NK-92 (cell line): ENCODE data around the gene DYNC1LI2.
"Not testable (repeated sequence)": the region's sequence is repeated elsewhere in the genome, so short reads cannot be mapped to it uniquely, and the experiment has no call there.

Experiments
- DNase-seq: peaks from one replicate; lab custom pipeline; 2025; ENCODE audit not compliant: unreplicated experiment; lab: John Stamatoyannopoulos, UW

Gene DYNC1LI2

DNA sequence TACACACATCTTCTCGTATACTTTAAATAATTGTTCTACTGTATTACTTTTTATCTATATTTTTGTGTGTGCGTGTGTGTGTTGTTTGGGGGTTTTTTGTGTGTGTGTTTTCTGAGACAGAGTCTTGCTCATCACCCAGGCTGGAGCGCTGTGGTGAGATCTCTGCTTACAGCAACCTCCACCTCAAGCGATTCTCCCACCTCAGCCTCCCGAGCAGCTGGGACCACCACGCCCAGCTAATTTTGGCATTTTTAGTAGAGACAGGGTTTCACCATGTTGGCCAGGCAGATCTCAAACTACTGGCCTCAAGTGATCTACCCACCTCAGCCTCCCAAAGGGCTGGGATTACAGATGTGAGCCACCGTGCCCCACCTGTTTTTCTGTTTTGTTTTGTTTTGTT, 53.4 kb downstream of the DYNC1LI2 start:
- DNase-seq: no peak

DNA sequence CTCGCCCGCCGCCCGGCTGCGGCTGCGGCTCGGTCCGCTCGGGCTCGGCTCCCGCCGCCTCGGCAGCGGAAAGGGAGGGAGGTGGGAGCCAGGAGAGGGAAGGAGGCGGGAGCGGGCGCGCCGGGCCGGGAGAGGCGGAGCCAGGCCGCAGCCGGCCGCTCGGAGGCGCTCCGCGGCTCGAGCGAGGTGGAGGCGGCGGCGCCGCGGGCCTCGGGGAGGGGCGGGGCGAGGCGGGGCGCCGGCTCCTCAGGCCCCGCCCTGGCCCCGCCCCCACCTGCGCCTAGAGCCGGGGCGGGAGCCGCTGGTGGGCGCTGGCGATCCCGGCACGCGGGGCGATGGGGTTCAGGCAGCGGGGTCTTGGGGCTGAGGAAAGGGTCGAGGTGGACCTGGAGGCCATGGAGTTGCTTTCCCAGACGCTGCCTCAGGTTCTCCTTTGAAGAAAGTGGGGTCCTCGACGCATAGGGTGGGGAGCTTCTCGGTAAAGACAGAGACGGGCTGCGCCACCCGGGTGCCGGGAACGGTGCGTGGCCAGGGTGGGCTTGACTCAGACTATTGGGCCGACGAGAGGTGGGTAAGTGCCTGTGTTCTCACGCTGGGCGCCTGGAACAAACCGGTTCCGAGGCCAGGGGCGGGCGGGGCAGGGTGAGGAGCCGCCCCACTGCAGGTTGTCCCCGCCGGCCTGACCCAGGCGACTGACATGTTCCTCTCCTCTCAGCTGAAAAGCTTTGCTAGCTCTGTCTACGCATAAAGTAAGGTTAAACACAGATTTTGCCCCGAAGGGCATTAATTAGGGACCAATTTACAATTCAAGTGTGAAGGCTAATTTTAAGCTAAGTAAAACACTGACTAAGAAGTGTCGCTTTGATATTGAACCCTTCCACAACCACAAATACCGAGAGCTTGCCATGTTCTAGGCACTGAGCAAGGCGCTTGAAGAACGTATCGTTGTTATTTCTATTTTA, 54.5 kb downstream of the DYNC1LI2 start, which contains the start of gene CMTM4:
Gene CMTM4 (minus strand): TSS at position 75 of the 962 bp plus-strand sequence. CDS start 218 bp downstream, outside the sequence.
- DNase-seq: no peak

DNA sequence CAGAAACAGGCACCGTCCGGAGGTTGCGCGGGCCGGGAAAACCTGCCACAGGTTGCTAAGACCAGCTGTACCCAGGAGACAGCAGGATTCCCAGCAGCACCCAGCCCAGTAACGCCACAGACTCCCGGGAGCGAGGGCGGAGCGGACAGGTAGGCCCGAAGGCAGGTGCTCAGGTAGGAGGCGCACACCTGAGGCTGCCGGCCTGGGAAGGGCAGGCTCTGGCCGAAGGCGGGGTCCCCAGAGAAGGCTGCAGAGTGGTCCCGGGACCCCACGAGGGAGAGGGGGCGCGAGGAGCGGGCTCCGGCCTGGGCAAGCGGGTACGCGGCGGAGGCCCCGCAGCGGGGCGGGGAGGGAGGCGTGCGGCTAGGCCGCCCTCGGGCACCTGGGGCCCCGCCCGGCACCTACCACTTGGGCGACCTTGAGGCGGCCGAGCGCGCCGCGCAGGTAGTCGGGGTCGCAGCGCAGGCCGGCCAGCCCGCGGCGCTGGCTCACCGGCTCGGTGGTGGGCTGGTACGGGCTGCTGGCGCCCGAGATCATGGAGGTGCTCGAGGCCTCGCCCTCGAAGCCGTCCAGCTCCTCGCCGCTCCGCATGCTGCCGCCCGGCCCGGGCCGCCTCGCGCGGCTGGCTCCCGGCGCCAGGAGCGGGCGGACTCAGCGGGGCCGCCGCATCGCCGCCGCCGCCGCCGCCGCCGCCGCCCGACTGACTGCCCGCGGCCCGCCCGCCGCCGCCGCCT, 55.3 kb downstream of the DYNC1LI2 start:
- no peak for DNase-seq

DNA sequence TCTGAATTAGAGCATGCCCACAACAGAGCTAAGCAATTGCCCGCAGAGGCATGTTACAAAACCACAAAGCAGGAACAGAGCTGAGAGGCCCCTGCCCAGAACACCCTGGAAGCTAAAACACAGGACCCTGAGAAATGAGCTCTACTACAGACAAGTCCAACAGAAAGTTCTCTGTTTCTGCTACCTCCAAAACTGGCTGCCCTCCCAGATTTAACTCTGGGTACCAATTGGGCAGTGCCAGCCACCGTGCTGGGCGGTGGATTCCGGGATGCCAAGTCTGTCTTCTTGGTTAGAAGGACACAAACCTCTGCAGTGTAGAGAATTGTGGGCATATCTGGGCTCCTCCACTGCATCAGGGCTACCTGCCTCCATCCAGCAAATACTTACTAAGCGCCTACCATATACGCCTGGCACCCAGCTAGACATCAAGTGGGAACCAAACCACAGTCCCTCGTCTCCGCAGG, 55.9 kb downstream of the DYNC1LI2 start:
- DNase-seq: no peak

DNA sequence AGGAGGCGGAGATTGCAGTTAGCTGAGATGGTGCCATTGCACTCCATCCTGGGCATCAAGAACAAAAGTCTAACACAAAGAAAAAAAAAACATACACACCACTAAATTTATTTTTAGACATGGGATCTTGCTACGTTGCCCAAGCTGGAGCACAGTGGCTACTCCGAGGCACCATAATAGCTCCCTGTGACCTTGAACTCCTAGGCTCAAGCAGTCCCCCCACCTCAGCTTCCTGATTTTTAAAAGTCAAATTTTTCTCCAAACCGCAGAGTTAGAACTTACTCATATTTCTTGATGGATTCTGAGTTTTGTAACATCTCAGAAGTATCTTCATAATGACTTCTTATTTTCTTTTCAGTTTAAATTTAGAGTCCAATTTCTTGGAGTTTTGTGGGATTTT, 58.3 kb downstream of the DYNC1LI2 start:
- DNase-seq: no peak

DNA sequence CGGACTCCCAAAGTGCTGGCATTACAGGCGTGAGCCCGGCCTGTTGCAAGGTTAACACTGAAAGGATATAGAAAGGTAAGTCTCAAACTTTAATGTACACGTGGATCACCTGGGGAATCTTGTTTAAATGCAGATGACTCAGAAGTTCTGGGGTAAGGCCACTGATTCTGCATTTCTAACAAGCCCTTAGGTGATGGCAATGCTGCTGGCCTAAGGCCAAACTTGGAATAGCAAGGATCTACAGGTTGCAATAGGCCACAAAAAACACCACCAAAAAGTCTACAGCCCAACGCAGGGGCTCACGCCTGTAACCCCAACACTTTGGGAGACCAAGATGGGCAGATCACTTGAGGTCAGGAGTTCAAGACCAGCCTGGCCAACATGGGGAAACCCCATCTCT, 59.1 kb downstream of the DYNC1LI2 start:
- no peak for DNase-seq

DNA sequence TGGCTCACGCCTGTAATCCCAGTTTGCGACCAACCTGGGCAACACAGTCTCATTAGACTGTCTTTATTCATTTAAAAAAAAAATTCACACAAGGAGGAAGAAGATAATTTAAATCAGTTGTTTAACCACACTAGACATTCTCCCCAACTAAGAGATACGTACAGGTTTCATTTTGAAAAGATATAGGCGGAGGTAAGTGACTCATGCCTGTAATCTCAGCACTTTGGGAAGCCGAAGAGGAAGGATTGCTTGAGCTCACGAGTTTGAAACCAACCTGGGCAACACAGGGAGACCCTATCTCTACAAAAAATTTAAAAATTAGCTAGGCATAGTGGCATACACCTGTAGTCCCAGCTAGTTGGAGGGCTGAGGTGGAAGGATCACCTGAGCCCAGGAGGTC, 60.2 kb downstream of the DYNC1LI2 start:
- no peak for DNase-seq

DNA sequence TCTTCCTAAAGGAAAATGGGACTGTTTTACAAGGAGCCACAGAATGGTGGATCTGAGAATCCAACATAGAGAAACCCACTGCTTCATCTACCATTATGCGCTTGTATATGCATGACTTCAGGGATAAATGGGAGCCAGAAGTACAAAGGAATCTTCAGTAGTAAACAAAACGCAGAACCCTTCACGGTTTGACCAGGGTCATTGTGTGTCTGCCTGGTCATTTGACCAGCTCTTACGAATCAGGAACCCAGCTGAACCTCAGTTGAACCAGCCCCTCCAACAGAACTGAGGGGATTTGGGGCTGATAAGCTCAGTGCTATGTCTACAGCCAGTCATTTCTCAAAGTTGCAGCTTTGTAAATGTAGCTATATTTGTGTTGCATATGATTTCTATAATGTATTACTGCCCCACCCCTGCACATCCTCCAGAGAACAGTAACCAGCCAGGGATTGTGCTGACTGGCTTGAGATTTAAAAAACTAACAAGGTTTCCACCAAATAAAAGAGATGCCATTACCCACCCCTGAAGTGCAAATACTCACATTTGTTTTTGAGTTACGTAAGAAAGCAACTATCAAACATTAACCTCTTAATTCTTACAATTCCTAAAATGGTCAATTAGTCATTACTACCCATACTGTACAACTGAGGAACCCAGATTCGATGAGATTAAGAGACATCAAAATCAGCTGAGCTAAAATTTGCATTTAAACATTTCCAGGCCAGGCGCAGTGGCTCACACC, 61.1 kb downstream of the DYNC1LI2 start:
- DNase-seq: no peak

DNA sequence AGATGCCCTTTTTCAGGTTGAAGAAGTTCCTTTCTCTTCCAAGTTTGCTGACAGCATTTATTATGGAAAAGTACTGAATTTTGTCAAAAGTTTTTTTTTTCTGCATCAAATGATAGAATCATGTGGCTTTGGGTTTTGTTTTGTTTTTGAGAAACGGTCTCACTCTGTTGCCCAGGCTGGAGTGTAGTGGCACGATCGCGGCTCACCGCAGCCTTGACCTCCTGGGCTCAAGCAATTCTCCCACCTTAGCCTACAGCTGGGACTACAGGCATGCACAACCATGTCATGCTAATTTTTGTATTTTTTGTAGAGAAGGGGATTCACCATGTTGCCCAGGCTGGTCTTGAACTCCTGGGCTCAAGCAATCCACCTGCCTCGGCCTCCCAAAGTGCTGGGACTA, 62.1 kb downstream of the DYNC1LI2 start:
- DNase-seq: no peak

DNA sequence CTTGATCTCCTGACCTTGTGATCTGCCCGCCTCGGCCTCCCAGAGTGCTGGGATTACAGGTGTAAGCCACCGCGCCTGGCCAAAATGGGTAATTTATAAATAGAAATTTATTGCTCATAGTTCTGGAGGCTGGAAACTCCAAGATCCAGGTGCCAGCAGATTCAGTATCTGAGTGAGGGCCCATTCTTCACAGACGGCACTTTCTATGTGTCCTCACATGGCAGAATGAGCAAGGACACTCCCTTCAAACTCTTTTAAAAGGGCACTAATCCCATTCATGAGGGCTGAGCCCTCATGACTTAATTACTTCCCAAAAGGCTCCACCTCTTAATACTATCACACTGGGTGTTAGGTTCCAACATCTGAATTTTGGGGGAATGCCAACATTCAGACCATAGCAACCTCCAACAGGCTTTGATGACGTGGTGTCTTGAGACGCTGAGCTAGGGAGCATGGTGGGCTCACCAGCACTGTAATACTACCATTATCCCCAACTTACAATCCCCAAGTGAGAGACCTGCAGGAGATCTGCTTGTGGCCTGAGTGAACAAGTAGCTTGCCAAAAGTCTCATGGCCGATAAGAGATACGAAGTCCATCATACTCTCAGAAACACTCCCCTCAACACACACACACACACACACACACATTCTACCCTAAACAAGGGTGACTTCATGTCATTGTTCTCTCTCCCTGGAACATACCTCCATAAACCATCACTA, 63.3 kb downstream of the DYNC1LI2 start:
- no peak for DNase-seq

DNA sequence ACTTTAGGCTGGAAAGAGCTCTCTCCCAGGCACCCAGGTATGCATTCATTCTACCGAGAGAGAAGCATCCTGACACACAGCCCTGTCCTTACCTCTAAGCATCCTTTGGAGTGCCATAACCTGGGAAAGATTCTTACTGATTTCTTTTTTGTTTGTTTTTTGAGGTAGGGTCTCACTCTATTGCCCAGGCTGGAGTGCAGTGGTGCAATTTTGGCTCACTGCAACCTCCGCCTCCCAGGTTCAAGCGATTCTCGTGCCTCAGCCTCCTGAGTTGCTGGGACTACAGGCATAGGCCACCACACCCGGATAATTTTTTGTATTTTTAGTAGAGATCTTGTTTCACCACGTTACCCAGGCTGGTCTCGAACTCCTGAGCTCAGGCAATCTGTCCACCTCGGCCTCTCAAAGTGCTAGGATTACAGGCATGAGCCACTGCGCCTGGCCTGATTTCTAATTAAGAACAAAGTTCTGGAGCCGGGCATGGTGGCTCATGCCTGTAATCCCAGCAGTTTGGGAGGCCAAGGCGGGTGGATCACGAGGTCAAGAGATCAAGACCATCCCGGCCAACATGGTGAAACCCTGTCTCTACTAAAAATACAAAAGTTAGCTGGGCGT, 65.8 kb downstream of the DYNC1LI2 start:
- not testable (repeated sequence) for DNase-seq

DNA sequence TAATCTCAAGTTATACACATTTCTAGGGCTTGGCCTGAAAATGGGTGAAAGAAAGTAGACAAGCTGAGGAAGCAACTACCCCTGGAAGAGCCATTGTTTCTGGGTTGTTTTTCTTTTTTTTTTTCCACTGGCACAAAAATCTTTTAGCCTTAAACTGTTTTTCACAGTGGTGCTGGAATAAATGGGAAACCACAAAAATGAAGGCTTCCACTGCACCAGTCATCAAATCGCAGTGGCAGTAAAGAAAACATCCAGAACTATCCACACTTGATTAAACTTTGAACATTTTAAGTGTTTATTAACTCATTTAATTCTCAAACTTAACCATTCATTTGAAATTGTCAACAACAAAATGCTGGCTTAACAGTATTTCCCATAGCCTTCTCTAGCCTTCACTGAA, 69.1 kb downstream of the DYNC1LI2 start:
- no peak for DNase-seq

DNA sequence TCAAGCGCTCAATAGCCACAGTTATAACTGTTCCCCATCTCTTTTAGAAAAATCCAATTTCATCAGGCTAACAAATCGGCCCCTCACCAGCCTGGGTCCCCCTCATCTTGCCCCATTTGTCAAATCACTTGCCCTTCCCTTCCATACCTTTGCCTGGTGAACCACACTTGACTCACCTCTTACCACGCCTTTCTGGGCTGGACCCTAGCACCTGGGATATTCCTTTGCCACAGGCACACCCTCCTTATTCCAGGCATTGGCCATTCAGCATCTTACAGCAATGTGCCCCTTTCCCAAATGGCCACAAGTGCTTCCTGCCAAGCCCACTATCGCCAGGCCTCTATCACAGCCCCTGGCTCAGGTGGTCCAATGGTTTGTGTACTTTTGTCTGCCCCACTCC, 69.7 kb downstream of the DYNC1LI2 start:
- DNase-seq: no peak

DNA sequence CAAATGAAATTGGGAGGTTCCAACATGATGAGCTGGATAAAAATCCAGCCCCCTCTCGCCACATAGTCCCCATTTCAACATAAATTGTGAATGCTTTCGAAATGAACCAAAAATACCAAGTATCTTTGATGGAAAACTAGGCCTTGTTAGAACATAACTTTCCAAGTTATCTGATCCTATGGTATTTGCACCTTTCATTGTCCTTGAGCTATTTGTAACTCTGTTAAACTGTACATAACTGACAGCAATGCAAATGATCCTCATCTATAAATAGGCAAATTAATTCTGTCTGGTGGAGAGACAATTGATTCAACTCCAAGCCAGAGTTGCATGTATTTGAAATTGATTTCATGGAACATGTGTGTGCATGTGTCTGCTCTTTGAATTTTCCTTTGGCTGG, 73.1 kb downstream of the DYNC1LI2 start:
- no peak for DNase-seq

DNA sequence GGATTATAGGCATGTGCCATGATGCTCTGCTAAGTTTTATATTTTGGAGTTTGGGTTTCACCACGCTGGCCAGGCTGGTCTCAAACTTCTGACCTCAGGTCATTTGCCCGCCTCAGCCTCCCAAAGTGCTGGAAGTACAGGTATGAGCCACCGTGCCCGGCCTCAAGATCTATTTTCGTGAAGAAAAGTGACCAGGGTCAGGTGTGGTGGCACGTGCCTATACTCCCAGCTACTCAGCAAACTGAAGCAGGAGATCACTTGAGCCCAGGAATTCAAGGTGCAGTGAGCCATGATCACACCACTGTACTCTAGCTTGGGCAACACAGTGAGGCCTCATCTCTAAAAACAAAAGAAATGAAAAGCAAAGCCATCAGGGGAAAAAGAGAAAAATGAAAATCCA, 73.6 kb downstream of the DYNC1LI2 start:
- no peak for DNase-seq

DNA sequence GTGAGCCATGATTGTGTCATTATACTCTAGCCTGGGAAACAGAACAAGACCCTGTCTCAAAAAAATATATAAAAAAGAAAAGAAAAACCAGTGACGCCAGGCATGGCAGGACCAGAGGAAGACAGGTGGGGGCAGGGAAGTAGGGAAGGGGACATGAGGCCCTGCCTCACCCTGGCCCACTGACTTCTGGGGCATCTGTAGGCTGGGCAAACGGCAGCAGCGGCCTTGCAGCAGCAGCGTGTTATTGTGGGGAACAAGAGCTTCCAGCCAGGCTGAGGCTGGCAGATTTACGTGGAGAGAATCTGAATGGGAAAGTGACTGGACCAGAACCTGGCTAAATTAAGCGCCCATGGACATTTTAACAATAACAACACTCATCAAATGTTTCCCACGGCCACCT, 74.2 kb downstream of the DYNC1LI2 start:
- DNase-seq: no peak

DNA sequence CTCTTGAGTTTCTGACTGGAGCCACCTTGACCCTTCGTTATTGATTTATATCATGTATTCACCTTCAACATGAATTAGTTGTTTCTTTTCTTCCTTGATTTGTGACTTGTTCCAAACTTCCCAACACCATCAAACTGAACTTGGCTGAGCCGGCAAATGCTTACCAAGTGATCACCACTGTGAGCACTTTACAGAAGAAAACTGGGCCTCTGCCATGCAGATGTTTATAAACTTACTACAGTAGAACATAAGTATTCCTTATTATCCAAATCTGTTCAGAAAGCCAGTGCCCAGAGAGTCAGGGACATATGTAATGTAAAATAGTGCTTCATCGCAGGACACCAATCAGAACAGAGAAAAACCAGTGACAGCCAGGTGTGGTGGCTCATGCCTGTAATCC, 74.8 kb downstream of the DYNC1LI2 start:
- DNase-seq: no peak

DNA sequence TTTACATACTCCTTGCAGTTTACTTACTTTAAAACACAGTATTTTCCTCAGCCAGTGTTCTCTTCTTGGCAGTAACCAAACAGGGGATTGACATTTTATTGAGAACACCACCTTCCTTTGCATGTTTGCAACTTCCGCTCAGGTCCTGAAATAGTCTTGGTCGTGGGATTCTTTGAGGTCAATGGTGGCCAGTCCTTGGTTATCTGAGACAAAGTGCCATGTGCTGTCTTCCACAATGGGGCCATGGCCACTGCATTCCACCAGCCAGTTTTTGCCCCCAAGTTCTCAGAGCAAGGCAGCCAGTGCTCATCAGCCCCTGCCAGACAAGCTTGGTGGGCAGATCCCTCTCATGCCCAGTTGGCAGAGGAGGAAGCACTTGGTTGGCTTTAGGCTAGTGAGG, 77.7 kb downstream of the DYNC1LI2 start:
- DNase-seq: no peak
